ENCODE results near the gene SIX2. TPM values are rescaled to one million over a fixed set of nuclear protein-coding genes. Genes with fewer than 3 reads are reported as not detected.

Gene SIX2
- total and polyA plus RNA-seq, 10 of the 15 experiments (the other 5 are each of a cell fraction or from before 2014, with no cell fraction given) = not detected

DNA sequence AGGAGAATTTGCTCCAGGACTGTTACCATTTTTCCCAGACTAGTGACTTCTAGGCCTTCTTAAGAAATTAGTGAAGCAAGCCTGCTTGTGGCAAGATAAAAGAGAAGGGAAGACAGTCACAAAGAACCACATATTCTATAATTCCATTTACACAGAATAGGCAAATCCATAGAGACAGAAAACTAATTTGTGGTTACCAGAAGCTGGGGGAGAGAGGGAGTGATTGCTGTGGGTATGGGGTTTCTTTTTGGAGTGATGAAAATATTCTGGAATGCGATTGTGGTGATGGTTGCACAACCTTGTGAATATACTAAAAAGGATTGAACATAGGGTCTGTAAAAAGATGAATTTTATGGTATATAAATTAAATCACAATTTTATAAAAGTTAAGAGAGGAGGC lies 37.5 kb upstream of the SIX2 start:
- BruUV-seq (replicated peaks) = no TSS peak
- DNase-seq (ENCODE audit: low read depth, low spot score) = no peak
- H3K79me2 ChIP-seq (ENCODE audit: control insufficient read depth, insufficient read depth, low read length) = no peaks in the 10 kb centered on the region
- RAD21 ChIA-PET (ENCODE audit: unreplicated experiment) = no interaction called here
- FAIRE-seq = no peak
- H4K20me1 ChIP-seq (ENCODE audit: control insufficient read depth, insufficient read depth) = no peaks in the 10 kb centered on the region
- H3K36me3 ChIP-seq (ENCODE audit: control insufficient read depth in 2 of 2, insufficient read depth in 2 of 2, low read length in 1 of 2) = no peaks in the 10 kb centered on the region
- SMC1A ChIA-PET (ENCODE audit: uncharacterized antibody, unreplicated experiment) = no interaction called here
- no peak overlapping the region for H2AFZ ChIP-seq (ENCODE audit: control insufficient read depth, low read depth, low read length)
- in situ Hi-C loops (cut with MboI) = no loop called here
- POLR2A ChIA-PET = no interaction called here
- ATAC-seq = no peak
- WGBS (ENCODE audit: insufficient coverage, insufficient replicate concordance, low lambda C conversion rate, missing lambda C conversion rate) = 22% methylated on average over 1 of the region's 1 CpG
- H3K9me3 ChIP-seq (replicated peaks; ENCODE audit: control insufficient read depth, insufficient read depth, low read length) = no peaks in the 10 kb centered on the region
- H3K9ac ChIP-seq (ENCODE audit: control insufficient read depth, insufficient read depth, low read length) = no peak overlapping the region
- CTCF ChIA-PET = no interaction called here
- H3K4me3 ChIP-seq = no peak overlapping the region
- H3K27me3 ChIP-seq (replicated peaks in 1 of 2; ENCODE audit: control insufficient read depth in 2 of 2, insufficient read depth in 2 of 2, low read length in 1 of 2) = peaks cover 0 to 8% of the 10 kb centered on the region in 2 experiments; a peak in 3 of 4 replicates
- H3K4me2 ChIP-seq (ENCODE audit: control insufficient read depth, insufficient read depth) = no peak overlapping the region
- intact Hi-C loops (cut with micrococcal nuclease; ENCODE audit: unreplicated experiment) = no loop called here
- no peak overlapping the region for H3K27ac ChIP-seq (ENCODE audit: control insufficient read depth, insufficient read depth)
- H3K4me1 ChIP-seq (ENCODE audit: control insufficient read depth, insufficient read depth, low read length) = no peaks in the 10 kb centered on the region
- TF ChIP-seq DPF2 (IDR thresholded peaks at IDR 0.05) = no peak
- no peak for TF ChIP-seq SREBF2 (IDR thresholded peaks at IDR 0.05; ENCODE audit: low read length)
- no peak for TF ChIP-seq CBFB (IDR thresholded peaks at IDR 0.05; ENCODE audit: low read depth)
- no peak for TF ChIP-seq POLR2A (IDR thresholded peaks at IDR 0.05; ENCODE audit: low read depth, low read length)
- TF ChIP-seq BCLAF1 (IDR thresholded peaks at IDR 0.05) = no peak
- TF ChIP-seq NR2F1 (conservative IDR thresholded peaks at IDR 0.05) = no peak
- no peak for TF ChIP-seq SIX5 (IDR thresholded peaks at IDR 0.05; ENCODE audit: low read depth, low read length, severe bottlenecking)
- TF ChIP-seq, protein P1, sequence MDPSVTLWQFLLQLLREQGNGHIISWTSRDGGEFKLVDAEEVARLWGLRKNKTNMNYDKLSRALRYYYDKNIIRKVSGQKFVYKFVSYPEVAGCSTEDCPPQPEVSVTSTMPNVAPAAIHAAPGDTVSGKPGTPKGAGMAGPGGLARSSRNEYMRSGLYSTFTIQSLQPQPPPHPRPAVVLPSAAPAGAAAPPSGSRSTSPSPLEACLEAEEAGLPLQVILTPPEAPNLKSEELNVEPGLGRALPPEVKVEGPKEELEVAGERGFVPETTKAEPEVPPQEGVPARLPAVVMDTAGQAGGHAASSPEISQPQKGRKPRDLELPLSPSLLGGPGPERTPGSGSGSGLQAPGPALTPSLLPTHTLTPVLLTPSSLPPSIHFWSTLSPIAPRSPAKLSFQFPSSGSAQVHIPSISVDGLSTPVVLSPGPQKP (IDR thresholded peaks at IDR 0.05; ENCODE audit: low read depth, low read length) = no peak
- no peak for TF ChIP-seq TARDBP (IDR thresholded peaks at IDR 0.05; ENCODE audit: borderline replicate concordance)
- no peak for TF ChIP-seq WRNIP1 (IDR thresholded peaks at IDR 0.05; ENCODE audit: borderline replicate concordance, low read depth, low read length)
- TF ChIP-seq, protein P2, sequence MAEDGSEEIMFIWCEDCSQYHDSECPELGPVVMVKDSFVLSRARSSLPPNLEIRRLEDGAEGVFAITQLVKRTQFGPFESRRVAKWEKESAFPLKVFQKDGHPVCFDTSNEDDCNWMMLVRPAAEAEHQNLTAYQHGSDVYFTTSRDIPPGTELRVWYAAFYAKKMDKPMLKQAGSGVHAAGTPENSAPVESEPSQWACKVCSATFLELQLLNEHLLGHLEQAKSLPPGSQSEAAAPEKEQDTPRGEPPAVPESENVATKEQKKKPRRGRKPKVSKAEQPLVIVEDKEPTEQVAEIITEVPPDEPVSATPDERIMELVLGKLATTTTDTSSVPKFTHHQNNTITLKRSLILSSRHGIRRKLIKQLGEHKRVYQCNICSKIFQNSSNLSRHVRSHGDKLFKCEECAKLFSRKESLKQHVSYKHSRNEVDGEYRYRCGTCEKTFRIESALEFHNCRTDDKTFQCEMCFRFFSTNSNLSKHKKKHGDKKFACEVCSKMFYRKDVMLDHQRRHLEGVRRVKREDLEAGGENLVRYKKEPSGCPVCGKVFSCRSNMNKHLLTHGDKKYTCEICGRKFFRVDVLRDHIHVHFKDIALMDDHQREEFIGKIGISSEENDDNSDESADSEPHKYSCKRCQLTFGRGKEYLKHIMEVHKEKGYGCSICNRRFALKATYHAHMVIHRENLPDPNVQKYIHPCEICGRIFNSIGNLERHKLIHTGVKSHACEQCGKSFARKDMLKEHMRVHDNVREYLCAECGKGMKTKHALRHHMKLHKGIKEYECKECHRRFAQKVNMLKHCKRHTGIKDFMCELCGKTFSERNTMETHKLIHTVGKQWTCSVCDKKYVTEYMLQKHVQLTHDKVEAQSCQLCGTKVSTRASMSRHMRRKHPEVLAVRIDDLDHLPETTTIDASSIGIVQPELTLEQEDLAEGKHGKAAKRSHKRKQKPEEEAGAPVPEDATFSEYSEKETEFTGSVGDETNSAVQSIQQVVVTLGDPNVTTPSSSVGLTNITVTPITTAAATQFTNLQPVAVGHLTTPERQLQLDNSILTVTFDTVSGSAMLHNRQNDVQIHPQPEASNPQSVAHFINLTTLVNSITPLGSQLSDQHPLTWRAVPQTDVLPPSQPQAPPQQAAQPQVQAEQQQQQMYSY (CRISPR knock-in tag; IDR thresholded peaks at IDR 0.05) = no peak
- TF ChIP-seq USF2 (IDR thresholded peaks at IDR 0.05; ENCODE audit: borderline replicate concordance, low read depth, low read length) = no peak
- TF ChIP-seq BRCA1 (IDR thresholded peaks at IDR 0.05; ENCODE audit: low read depth, low read length) = no peak
- TF ChIP-seq EED (IDR thresholded peaks at IDR 0.05; ENCODE audit: low read depth) = no peak
- TF ChIP-seq SMAD5 (IDR thresholded peaks at IDR 0.05; ENCODE audit: low read depth) = no peak
- no peak for TF ChIP-seq MLLT1 (IDR thresholded peaks at IDR 0.05)
- TF ChIP-seq TCF7 (IDR thresholded peaks at IDR 0.05; ENCODE audit: borderline replicate concordance) = no peak
